Jurkat, Clone E6-1 (cell line): ENCODE data around the gene RAB25.
"Not testable (repeated sequence)": the region's sequence is repeated elsewhere in the genome, so short reads cannot be mapped to it uniquely, and the experiment has no call there.

ENCODE experiments used
- DNase-seq: peaks from one replicate; pipeline ENCODE4 v3.0.0-alpha.2; 2011; ENCODE audit warnings: low read depth, low spot score
- H3K4me3 ChIP-seq: 2 replicates; pipeline ENCODE4 v1.5.1; 2011; ENCODE audit warnings: mild to moderate bottlenecking, low read length, control low read depth, moderate library complexity

RAB25 gene

GRCh38 chr1:156112276-156113137 is 51.5 kb downstream of the RAB25 start:
- DNase-seq = no peak

GRCh38 chr1:156113282-156113950 is 52.5 kb downstream of the RAB25 start:
- DNase-seq = no peak
- H3K4me3 ChIP-seq = no peak overlapping the region

More at GRCh38 chr1:156112276-156113137, 51.5 kb downstream of the RAB25 start:
- no peak overlapping the region for H3K4me3 ChIP-seq

- H3K4me3 ChIP-seq = peak within 1 kb of the TSS; percentile 21
- DNase-seq = no peak
Measured at GRCh38 chr1:156114101-156114918, 53.4 kb downstream of the RAB25 start, which contains the start of gene LMNA. LMNA (plus strand) TSS chr1:156114711; CDS start chr1:156114919, 208 bp downstream.

- DNase-seq = no peak
- peak overlapping the region; percentile 21 for H3K4me3 ChIP-seq
Measured at GRCh38 chr1:156114919-156115513, 54.1 kb downstream of the RAB25 start.

- no peak overlapping the region for H3K4me3 ChIP-seq
- DNase-seq = no peak
Measured at GRCh38 chr1:156115514-156116374, 54.8 kb downstream of the RAB25 start.

- H3K4me3 ChIP-seq, DNase-seq: not testable (repeated sequence)
Measured at GRCh38 chr1:156116731-156117130, 55.8 kb downstream of the RAB25 start.

- DNase-seq = no peak
- no peak overlapping the region for H3K4me3 ChIP-seq
Measured at GRCh38 chr1:156117414-156118176, 56.6 kb downstream of the RAB25 start.

- H3K4me3 ChIP-seq = no peak overlapping the region
- DNase-seq = no peak
Measured at GRCh38 chr1:156118177-156118868, 57.4 kb downstream of the RAB25 start.

- H3K4me3 ChIP-seq = no peak overlapping the region
- DNase-seq = no peak
Measured at GRCh38 chr1:156119503-156120209, 58.7 kb downstream of the RAB25 start.
